ENCODE results near the gene WWOX. TPM values are rescaled to one million over a fixed set of nuclear protein-coding genes. Genes with fewer than 3 reads are reported as not detected.

WWOX gene
- total RNA-seq, 1 experiment from 2014 or later: 15.6 TPM

GRCh38 chr16:78552716-78553115 lies 453.3 kb downstream of the WWOX start:
- no peak overlapping the region for H4K8ac ChIP-seq (replicated peaks; ENCODE audit: insufficient read length, low read depth, low read length)
- H3K27me3 ChIP-seq (ENCODE audit: insufficient read depth, low read length): no peaks in the 10 kb centered on the region
- no peak overlapping the region for H3K14ac ChIP-seq (ENCODE audit: insufficient read depth, low read length)
- no peak overlapping the region for H3K9ac ChIP-seq (ENCODE audit: extremely low read depth, insufficient read length, low read length)
- peaks cover 6% of the 10 kb centered on the region; the same call in 1 of the 2 replicates for H3K4me1 ChIP-seq (ENCODE audit: insufficient read depth, low read length)
- no peak overlapping the region for H4K91ac ChIP-seq (ENCODE audit: insufficient read length, low read depth, low read length)
- H3T11ph ChIP-seq (ENCODE audit: low read length): no peak overlapping the region
- H2BK120ac ChIP-seq (ENCODE audit: low read depth, low read length, poor library complexity, severe bottlenecking): no peak overlapping the region
- no peak overlapping the region for H2AFZ ChIP-seq (ENCODE audit: low read length)
- no peak overlapping the region for H2BK5ac ChIP-seq (ENCODE audit: insufficient read length, low read length)
- H2BK15ac ChIP-seq (ENCODE audit: low read depth, low read length): no peak overlapping the region
- no peaks in the 10 kb centered on the region for H4K20me1 ChIP-seq (ENCODE audit: control insufficient read depth, insufficient read depth, insufficient read length)
- no peak overlapping the region for H2AK5ac ChIP-seq (ENCODE audit: insufficient read length, low read length)
- no peaks in the 10 kb centered on the region for H3K79me2 ChIP-seq (ENCODE audit: insufficient read depth, low read length)
- Mint-ChIP-seq H3K27ac (no peak overlapping the region; a peak in 1 of 7 replicates), H3K4me1 (peaks cover 48 to 53% of the 10 kb centered on the region in 2 experiments), H3K4me3 (peak overlapping the region in 1 of 2 experiments; percentile 43; a peak in 1 of 5 replicates), H3K9me3 (no peaks in the 10 kb centered on the region), H3K36me3 (ENCODE audit: insufficient read depth in 1 of 3, low read depth in 3 of 3) (no peaks in the 10 kb centered on the region; a peak in 1 of 7 replicates), H3K27me3 (ENCODE audit: low read depth) (peaks cover 2% of the 10 kb centered on the region; the same call in 1 of the 2 replicates)
- no peak overlapping the region for H3K23ac ChIP-seq (ENCODE audit: insufficient read length, low read depth, low read length)
- no peak overlapping the region for H2BK20ac ChIP-seq (ENCODE audit: low read depth, low read length, poor library complexity, severe bottlenecking)
- H3K4ac ChIP-seq (ENCODE audit: low read depth, low read length): no peak overlapping the region
- no peaks in the 10 kb centered on the region for H3K9me3 ChIP-seq (ENCODE audit: control insufficient read depth, low read depth, low read length)
- H3K79me1 ChIP-seq (ENCODE audit: insufficient read depth, low read depth, low read length, poor library complexity, severe bottlenecking): no peaks in the 10 kb centered on the region
- H3K23me2 ChIP-seq (ENCODE audit: insufficient read length, low read depth, low read length, poor library complexity, severe bottlenecking): no peaks in the 10 kb centered on the region
- no peak overlapping the region for H3K18ac ChIP-seq (ENCODE audit: insufficient read length, low read depth, low read length)
- no peak overlapping the region for H3K4me2 ChIP-seq (ENCODE audit: insufficient read depth, insufficient read length, low read length)
- DNase-seq: no peak
- WGBS (ENCODE audit: extremely low coverage, insufficient read length, low lambda C conversion rate): no CpG with 5 or more reads among the region's 1 CpG
- H3K27ac ChIP-seq (ENCODE audit: insufficient read length, low read depth, low read length): no peak overlapping the region
- H3K56ac ChIP-seq (ENCODE audit: insufficient read length, low read depth, low read length): no peak overlapping the region
- H2BK12ac ChIP-seq (ENCODE audit: insufficient read length, low read depth, low read length): no peak overlapping the region
- TF ChIP-seq CTCF (conservative IDR thresholded peaks at IDR 0.05): no peak
- no peak overlapping the region for H4K5ac ChIP-seq (ENCODE audit: insufficient read length, low read depth, low read length)
